ENCODE results near the gene RAB15. TPM values are rescaled to one million over a fixed set of nuclear protein-coding genes. Genes with fewer than 3 reads are reported as not detected.

RAB15 gene
- total RNA-seq, 4 donors from 2014 or later = 2.5 to 10.0 (median 5.6) TPM

GRCh38 chr14:64899958-64900357 lies 72.2 kb downstream of the RAB15 start:
- peaks cover 9% of the 10 kb centered on the region for H3K27me3 ChIP-seq
- no peaks in the 10 kb centered on the region for H3K4me1 ChIP-seq
- H3K9me3 ChIP-seq = no peaks in the 10 kb centered on the region
- H3K27ac ChIP-seq = no peak overlapping the region
- 60 to 83% methylated on average over 1 of the region's 1 CpG for WGBS, 2 donors (ENCODE audit: low coverage in 1 of 2)
- H3K4me3 ChIP-seq = no peak overlapping the region
- no peaks in the 10 kb centered on the region for H3K36me3 ChIP-seq
- no peak for ATAC-seq
- TF ChIP-seq POLR2AphosphoS5 (IDR thresholded peaks at IDR 0.05) (no peak), POLR2A (IDR thresholded peaks at IDR 0.05) (no peak), EP300 (IDR thresholded peaks at IDR 0.05) (no peak), CTCF (IDR thresholded peaks at IDR 0.05) (no peak)

Small RNAs within 50 kb of the gene (small RNA-seq; reads per million reads assigned to genes)
- gene RPPH1-2P = 0 reads per million in 4 donors

Other genes starting within 250 kb of the RAB15 start
- gene SPTB, start 92.4 kb downstream of the RAB15 start, total RNA-seq = 1 to 10 TPM in 2 of 4 donors, under 1 TPM in 2; 0.62 to 3.1 (median 1.0) TPM
- 100 to 1,000 TPM in 3 of 4 donors, 10 to 100 TPM in 1; 88.0 to 183 (median 114) TPM for gene CHURC1, start 57.9 kb downstream of the RAB15 start, total RNA-seq
- 10 to 100 TPM in 1 of 4 donors, 1 to 10 TPM in 1, under 1 TPM in 1, not detected in 1; 0.93 to 10.6 (median 1.4) TPM for gene GPX2, start 29.6 kb downstream of the RAB15 start, total RNA-seq
- 10 to 100 TPM; 12.5 to 22.7 (median 17.2) TPM for gene FNTB, start 14.6 kb upstream of the RAB15 start, total RNA-seq
- 10 to 100 TPM; 61.8 to 87.1 (median 80.9) TPM for gene MAX, start 130.2 kb upstream of the RAB15 start, total RNA-seq

All from gastroesophageal sphincter (tissue), 4 donors.